Type B pancreatic cell (in vitro differentiated cells): ENCODE measurements around the gene GUK1. TPM values are rescaled to one million over a fixed set of nuclear protein-coding genes. Genes with fewer than 3 reads are reported as not detected.
A peak's percentile ranks its signal among the peaks of the same experiment; 100 is the strongest.

ENCODE experiments used
- DNase-seq: peaks from one replicate; pipeline ENCODE4 v3.0.0; 2021; ENCODE audit warnings: mixed read lengths; ENCODE audit not compliant: unreplicated experiment; ENCODE audit errors: extremely low spot score
- H3K27ac Mint-ChIP-seq: 2 replicates; pipeline ENCODE4 v1.8.0; 2021; ENCODE audit warnings: mild to moderate bottlenecking, mixed read lengths
- H3K27me3 Mint-ChIP-seq: 2 replicates; pipeline ENCODE4 v1.8.0; 2021; ENCODE audit warnings: mixed read lengths
- H3K36me3 Mint-ChIP-seq: 2 replicates; pipeline ENCODE4 v1.8.0; 2021; ENCODE audit warnings: mixed read lengths
- H3K4me1 Mint-ChIP-seq: one replicate; pipeline ENCODE4 v1.8.0; 2021; ENCODE audit warnings: mixed read lengths; ENCODE audit not compliant: unreplicated experiment
- H3K4me3 Mint-ChIP-seq: 2 replicates; pipeline ENCODE4 v1.8.0; 2021; ENCODE audit warnings: mild to moderate bottlenecking, mixed read lengths
- H3K9me3 Mint-ChIP-seq: 2 replicates; pipeline ENCODE4 v1.8.0; 2021; ENCODE audit warnings: mixed read lengths
- CTCF ChIP-seq: fragments of 200-600 bp; sonication (generic); conservative IDR thresholded peaks from 2 replicates; pipeline ENCODE4 v1.5.0; 2021; ENCODE audit warnings: antibody characterized with exemption, mild to moderate bottlenecking
- total RNA-seq: library from RNA; stranded (reverse); gene quantifications from 2 replicates; pipeline ENCODE4 v1.2.1, GENCODE V29; 2021; ENCODE audit warnings: low replicate concordance

The GUK1 gene
- total RNA-seq, 1 donor from 2014 or later = 133 TPM

GRCh38 chr1:228094432-228095016 is 45.6 kb upstream of the GUK1 start:
- H3K4me3 Mint-ChIP-seq = no peak overlapping the region
- no peak for TF ChIP-seq CTCF
- H3K4me1 Mint-ChIP-seq = no peaks in the 10 kb centered on the region
- DNase-seq = peak; percentile 39
- H3K9me3 Mint-ChIP-seq = no peaks in the 10 kb centered on the region
- peak overlapping the region; percentile 62 for H3K27ac Mint-ChIP-seq
- H3K27me3 Mint-ChIP-seq = no peaks in the 10 kb centered on the region
- peaks cover 32% of the 10 kb centered on the region for H3K36me3 Mint-ChIP-seq

- no peak overlapping the region for H3K27ac Mint-ChIP-seq
- H3K27me3 Mint-ChIP-seq = no peaks in the 10 kb centered on the region
- H3K36me3 Mint-ChIP-seq = peaks cover 32% of the 10 kb centered on the region
- no peak overlapping the region for H3K4me3 Mint-ChIP-seq
- TF ChIP-seq CTCF = no peak
- no peaks in the 10 kb centered on the region for H3K9me3 Mint-ChIP-seq
- no peak for DNase-seq
- no peaks in the 10 kb centered on the region for H3K4me1 Mint-ChIP-seq
Observed at GRCh38 chr1:228095161-228095560, 44.9 kb upstream of the GUK1 start.

- no peak overlapping the region for H3K4me3 Mint-ChIP-seq
- TF ChIP-seq CTCF = no peak
- H3K27me3 Mint-ChIP-seq = no peaks in the 10 kb centered on the region
- no peaks in the 10 kb centered on the region for H3K9me3 Mint-ChIP-seq
- H3K4me1 Mint-ChIP-seq = peaks cover under 1% of the 10 kb centered on the region
- DNase-seq = no peak
- peak overlapping the region; percentile 33 for H3K27ac Mint-ChIP-seq
- H3K36me3 Mint-ChIP-seq = peaks cover 32% of the 10 kb centered on the region
Observed at GRCh38 chr1:228095938-228096337, 44.1 kb upstream of the GUK1 start.

- no peak overlapping the region for H3K27ac Mint-ChIP-seq
- H3K9me3 Mint-ChIP-seq = no peaks in the 10 kb centered on the region
- H3K36me3 Mint-ChIP-seq = peaks cover 32% of the 10 kb centered on the region
- no peak for TF ChIP-seq CTCF
- no peak overlapping the region for H3K4me3 Mint-ChIP-seq
- no peaks in the 10 kb centered on the region for H3K27me3 Mint-ChIP-seq
- H3K4me1 Mint-ChIP-seq = peaks cover 8% of the 10 kb centered on the region
- no peak for DNase-seq
Observed at GRCh38 chr1:228096416-228097332, 43.4 kb upstream of the GUK1 start.

GRCh38 chr1:228097333-228098081 is 42.6 kb upstream of the GUK1 start:
- Mint-ChIP-seq H3K27me3 (no peaks in the 10 kb centered on the region), H3K9me3 (no peaks in the 10 kb centered on the region), H3K4me1 (peaks cover 8% of the 10 kb centered on the region), H3K4me3 (no peak overlapping the region), H3K27ac (no peak overlapping the region), H3K36me3 (peaks cover 28% of the 10 kb centered on the region)
- DNase-seq = no peak
- TF ChIP-seq CTCF = no peak
